ENCODE measurements around the gene SOX18. TPM values are rescaled to one million over a fixed set of nuclear protein-coding genes. Genes with fewer than 3 reads are reported as not detected.
"Not testable (repeated sequence)": the region's sequence is repeated elsewhere in the genome, so short reads cannot be mapped to it uniquely, and the experiment has no call there.

SOX18 gene
- total RNA-seq, 1 donor: not detected

- no peak for DNase-seq (ENCODE audit: low read depth)
- TF ChIP-seq, protein P1, sequence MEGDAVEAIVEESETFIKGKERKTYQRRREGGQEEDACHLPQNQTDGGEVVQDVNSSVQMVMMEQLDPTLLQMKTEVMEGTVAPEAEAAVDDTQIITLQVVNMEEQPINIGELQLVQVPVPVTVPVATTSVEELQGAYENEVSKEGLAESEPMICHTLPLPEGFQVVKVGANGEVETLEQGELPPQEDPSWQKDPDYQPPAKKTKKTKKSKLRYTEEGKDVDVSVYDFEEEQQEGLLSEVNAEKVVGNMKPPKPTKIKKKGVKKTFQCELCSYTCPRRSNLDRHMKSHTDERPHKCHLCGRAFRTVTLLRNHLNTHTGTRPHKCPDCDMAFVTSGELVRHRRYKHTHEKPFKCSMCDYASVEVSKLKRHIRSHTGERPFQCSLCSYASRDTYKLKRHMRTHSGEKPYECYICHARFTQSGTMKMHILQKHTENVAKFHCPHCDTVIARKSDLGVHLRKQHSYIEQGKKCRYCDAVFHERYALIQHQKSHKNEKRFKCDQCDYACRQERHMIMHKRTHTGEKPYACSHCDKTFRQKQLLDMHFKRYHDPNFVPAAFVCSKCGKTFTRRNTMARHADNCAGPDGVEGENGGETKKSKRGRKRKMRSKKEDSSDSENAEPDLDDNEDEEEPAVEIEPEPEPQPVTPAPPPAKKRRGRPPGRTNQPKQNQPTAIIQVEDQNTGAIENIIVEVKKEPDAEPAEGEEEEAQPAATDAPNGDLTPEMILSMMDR (IDR thresholded peaks at IDR 0.05; ENCODE audit: insufficient read depth, low read depth, low read length): no peak
- no peak overlapping the region for H3K4me3 ChIP-seq (ENCODE audit: low read depth, low read length)
Measured at GRCh38 chr20:64092258-64093012, 43.0 kb upstream of the SOX18 start.

DNA sequence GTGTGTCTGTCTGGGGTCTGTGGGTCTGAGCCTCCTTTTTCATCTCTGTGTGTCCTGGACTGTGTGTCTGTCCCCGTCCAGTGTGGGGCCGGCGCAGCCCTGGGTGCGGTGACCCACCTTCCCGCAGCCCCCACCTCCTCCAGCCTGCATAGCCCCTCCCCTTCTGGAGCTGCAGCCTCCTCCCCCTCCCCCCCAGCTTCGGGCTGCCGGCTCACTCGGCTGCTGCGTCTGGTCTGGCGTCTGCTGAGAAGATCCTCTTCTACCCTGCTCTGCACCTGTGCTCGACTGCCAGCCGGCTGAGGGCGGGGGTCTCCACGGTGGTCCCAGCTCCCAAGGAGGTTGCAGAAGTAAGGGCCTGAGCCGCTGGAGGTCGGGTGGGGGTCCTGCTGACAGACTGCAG is 42.3 kb upstream of the SOX18 start:
- no peak overlapping the region for H3K4me3 ChIP-seq (ENCODE audit: low read depth, low read length)
- TF ChIP-seq, protein P1 (IDR thresholded peaks at IDR 0.05; ENCODE audit: insufficient read depth, low read depth, low read length): no peak
- no peak for DNase-seq (ENCODE audit: low read depth)

DNA sequence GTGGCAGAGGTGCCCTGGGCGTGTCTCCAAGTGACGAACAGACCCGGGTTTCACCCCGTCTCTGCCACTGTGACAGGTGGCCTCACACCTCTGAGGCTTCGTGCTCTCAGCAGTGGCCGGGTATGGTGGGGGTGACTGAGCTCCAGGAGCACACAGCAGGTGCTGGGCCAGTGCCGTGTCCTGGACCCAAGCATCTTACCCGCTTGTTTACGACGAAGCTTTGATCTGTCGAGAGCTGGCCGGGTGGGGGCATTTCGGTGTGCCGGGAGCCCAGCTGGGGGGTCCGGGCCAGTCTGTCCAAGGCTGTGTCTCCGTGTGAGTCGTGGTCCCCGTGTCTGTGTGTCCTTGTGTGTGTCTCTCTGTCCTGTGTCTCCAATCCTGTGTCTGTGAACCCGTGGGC is 41.9 kb upstream of the SOX18 start:
- DNase-seq (ENCODE audit: low read depth): no peak
- TF ChIP-seq, protein P1 (IDR thresholded peaks at IDR 0.05; ENCODE audit: insufficient read depth, low read depth, low read length): no peak
- no peak overlapping the region for H3K4me3 ChIP-seq (ENCODE audit: low read depth, low read length)

GRCh38 chr20:64090165-64090564 is 40.7 kb upstream of the SOX18 start:
- TF ChIP-seq, protein P1 (IDR thresholded peaks at IDR 0.05; ENCODE audit: insufficient read depth, low read depth, low read length): no peak
- DNase-seq (ENCODE audit: low read depth): no peak

GRCh38 chr20:64088586-64088985 is 39.1 kb upstream of the SOX18 start:
- not testable (repeated sequence) for DNase-seq (ENCODE audit: low read depth); H3K4me3 ChIP-seq (ENCODE audit: low read depth, low read length)

More at GRCh38 chr20:64090165-64090564, 40.7 kb upstream of the SOX18 start:
- no peak overlapping the region for H3K4me3 ChIP-seq (ENCODE audit: low read depth, low read length)

- not testable (repeated sequence) for DNase-seq (ENCODE audit: low read depth); H3K4me3 ChIP-seq (ENCODE audit: low read depth, low read length)
Measured at GRCh38 chr20:64087226-64087825, 37.9 kb upstream of the SOX18 start.

DNA sequence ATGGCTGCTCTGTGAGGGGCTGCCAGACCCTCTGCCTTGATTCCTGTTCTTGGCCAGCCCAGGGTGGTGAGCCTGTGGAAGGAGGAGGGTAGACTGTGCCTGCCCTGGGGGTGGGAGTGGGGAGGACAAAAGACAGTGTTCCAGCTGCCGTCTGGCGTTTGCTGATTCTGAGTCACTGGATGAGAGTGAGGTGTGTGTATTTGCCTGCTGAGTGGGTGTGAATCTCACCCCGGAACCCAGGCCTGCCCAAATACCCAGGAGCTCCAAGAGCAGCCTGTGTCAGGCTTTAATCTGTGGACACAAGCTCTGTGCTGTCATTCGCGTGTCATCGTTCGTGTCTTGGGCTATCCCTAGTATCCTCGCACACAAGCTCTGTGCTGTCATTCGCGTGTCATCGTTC is 37.4 kb upstream of the SOX18 start:
- TF ChIP-seq, protein P1 (IDR thresholded peaks at IDR 0.05; ENCODE audit: insufficient read depth, low read depth, low read length): no peak
- no peak for DNase-seq (ENCODE audit: low read depth)

GRCh38 chr20:64084685-64085152 is 35.3 kb upstream of the SOX18 start:
- TF ChIP-seq, protein P1 (IDR thresholded peaks at IDR 0.05; ENCODE audit: insufficient read depth, low read depth, low read length): no peak
- no peak overlapping the region for H3K4me3 ChIP-seq (ENCODE audit: low read depth, low read length)
- no peak for DNase-seq (ENCODE audit: low read depth)

More for the DNA sequence above, 37.4 kb upstream of the SOX18 start:
- H3K4me3 ChIP-seq (ENCODE audit: low read depth, low read length): no peak overlapping the region

Data from fibroblast of villous mesenchyme (primary cell).